ENCODE data around the gene CD300LD.
"Not testable (repeated sequence)": the region's sequence is repeated elsewhere in the genome, so short reads cannot be mapped to it uniquely, and the experiment has no call there.

Gene CD300LD

GRCh38 chr17:74573635-74574034, 18.4 kb downstream of the CD300LD start:
- DNase-seq (ENCODE audit: low read depth in 1 of 2, low spot score in 1 of 2): not testable (repeated sequence)

DNA sequence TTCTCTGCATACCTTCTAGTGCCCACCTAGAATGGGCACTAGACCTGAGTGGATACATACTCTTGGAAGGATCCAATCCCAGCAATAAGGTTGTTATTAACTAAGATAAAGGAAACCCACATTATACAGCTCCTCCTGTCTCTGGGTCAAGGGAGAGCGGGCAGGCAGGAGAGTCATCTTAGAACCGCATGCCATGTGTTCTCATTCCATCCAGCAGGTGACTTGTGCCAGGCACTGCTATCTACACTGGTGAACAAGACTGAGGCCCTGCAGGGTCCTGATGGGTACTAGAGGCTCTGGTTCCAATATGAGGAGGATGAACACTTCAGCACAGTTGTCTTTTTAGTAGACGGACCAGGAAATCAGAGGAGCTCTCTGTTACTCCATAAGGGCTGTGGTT, 18.9 kb downstream of the CD300LD start:
- no peak for DNase-seq (ENCODE audit: low read depth in 1 of 2, low spot score in 1 of 2)

DNA sequence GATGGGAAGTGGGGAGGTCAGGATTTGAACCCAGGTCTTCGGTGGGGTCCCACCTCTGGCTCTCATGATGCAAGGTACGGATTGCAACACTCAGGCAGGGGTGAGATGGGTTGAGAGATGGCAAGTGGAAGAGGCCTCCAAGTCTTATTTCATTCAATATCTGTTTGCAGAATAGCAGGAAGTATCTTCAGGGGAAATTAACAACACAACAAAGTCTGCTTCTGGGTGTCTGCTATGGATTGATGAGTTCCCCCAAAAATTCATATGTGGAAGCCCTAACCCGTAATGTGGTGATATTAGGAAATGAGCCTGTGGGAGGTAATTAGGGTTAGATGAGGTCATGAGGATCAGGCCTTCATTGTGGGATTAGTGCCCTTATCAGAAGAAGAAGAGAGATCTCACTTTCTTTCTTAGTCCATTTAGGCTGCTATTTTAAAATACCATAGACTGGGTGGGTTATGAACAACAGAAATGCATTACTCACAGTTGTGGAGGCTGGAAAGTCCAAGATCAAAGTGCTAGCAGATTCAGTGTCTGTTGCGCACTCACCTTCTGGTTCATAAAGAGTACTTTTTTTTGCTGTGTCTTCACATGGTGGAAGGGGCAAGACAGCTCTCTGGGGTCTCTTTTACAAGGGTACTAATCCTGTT, 20.3 kb downstream of the CD300LD start:
- no peak for DNase-seq (ENCODE audit: low read depth in 1 of 2, low spot score in 1 of 2)

DNA sequence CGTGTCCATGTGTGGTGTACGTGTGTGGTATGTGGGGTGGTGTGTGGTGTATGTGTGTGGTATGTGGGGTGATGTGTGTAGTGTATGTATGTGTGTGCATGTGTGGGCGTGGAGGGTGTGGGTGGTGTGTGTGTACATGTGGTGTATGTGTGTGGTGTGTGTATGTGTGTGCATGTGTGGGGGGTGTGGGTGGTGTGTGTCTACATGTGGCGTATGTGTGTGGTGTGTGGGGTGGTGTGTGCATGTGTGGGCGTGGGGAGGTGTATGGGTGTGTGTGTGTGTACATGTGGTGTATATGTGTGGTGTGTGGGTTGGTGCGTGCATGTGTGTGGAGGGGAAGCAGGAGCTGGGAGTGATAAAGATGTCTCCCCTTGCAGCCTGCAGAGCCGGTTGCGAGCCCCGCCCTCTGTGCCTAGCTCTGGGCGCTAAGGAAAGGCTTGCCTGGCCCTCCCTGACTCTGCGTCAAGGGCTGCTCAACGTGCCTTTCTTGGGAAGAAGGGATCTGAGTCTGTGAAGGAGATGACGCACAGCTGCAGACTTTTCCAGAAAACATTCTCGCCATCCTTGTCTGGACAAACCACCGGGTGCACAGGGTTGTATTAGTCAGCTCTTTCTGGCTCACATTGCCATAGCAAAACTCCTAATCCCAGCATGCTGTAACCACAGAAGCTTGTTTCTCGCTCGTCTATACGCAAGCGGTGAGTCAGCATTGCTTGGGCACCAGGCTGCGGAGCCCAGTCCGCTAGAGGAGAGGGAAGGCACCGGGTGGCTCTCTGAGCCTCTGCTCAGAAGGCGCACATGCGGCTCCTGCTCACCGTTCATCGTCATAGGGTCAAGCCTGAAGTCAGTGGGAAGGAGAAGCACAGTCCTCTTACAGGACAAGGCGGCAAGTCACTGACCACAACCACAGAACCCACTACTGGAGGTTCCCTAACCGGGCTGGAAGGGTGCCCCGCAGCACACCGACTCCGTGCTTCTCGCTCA, 22.8 kb downstream of the CD300LD start:
- DNase-seq (ENCODE audit: low read depth in 1 of 2, low spot score in 1 of 2): peak in 1 of 2 donors; percentile 8

DNA sequence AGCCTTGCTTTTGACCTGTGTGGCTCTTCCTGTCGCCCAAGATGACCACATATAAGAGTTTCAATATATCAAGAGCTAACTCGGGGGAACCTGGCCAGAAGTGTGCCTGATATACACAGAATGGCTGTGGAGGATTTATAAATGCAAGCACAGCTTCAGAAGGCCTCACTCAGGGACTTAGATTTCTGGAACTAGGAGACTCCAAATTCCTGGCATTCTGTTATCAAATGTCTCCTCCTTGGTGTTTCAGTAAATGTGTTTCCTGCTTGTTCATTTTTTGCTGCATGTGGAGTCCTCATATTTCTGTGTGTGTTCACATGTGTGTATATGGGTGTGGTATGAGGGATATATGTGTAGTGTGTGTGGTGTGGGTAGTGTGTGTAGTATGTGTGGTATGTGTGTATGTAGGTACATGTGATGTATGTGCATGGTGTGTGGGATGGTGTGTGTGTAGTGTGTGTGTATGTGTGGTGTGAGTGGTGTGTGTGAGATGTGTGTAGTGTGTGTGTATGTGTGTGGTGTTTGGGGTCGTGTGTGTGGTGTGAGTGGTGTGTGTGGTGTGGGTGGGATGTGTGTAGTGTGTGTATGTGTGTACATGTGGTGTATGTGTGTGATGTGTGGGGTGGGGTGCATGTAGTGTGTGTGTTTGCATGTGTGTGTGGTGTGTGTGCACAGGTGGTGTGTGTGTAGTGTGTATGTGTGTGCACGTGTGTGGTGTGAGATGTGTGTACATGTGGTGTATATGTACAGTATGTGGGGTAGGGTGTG, 23.8 kb downstream of the CD300LD start:
- no peak for DNase-seq (ENCODE audit: low read depth in 1 of 2, low spot score in 1 of 2)

DNA sequence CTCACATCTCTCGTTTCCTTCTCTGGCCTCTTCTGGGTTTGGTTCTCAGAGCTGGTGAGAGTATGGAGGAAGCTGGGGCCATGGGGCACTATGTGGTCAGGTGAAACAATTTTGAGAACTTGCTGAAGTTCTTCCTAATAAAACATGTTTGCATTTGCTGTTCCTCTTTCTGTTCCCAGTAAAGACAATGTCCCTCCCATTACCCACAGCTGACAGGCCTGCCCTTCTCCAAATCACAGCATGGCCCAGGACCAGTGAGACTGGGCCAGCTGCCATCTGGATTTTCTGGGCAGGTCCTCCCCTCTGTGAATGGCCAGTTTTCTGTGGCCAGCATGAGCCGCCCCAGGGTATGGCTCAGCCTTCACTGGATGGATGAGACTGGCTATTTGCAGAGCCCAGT, 24.7 kb downstream of the CD300LD start, which contains the start of gene CD300H:
Gene CD300H (minus strand): TSS at position 113 of the 400 bp plus-strand sequence.
- DNase-seq (ENCODE audit: low read depth in 1 of 2, low spot score in 1 of 2): no peak

DNA sequence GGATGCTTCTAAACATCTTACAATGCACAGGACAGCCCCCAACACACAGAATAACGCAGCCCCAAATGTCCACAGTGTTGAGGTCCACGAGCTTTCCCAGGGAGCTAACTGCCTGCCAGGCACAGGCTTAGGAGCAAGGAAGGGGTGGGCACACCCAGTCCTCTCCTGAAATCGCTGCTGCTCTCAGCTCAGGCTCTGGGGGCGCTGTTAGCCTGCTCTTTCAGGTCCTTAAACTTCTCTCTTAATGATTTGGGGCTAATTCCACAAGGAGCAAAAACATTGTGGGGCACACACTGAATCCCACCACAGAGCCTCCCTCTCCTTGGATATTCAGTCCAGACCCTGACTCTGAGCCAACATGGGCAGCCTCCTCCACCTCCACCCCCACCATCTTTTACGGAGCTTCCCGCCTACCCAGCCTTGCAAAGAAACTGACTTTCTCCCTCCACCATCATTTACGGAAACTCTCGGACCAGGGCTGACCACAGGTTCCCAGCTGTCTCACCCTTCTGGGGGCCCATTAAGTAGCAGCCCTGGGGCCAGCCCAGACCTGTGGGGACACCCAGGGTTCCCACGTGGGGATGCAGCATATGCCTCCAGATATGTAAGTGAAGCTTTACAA, 25.8 kb downstream of the CD300LD start:
- DNase-seq (ENCODE audit: low read depth in 1 of 2, low spot score in 1 of 2): no peak

DNA sequence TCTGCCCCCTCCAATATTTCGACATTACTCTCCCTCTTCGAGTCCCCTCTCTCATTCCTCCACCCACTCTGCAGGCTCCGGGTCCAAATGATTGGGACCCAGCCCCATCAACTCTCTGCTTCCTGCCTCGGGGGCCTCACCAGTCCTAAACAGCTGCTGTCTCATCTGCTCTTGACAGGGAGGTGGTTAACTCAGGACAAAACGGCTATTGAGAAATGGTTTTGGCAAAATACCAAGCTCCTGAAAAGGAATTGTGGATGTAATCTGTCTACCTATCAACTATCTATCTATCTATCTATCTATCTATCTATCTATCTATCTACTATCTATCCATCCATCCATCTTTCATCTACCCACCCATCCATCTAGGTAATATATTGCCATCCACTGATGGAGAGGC, 27.0 kb downstream of the CD300LD start:
- no peak for DNase-seq (ENCODE audit: low read depth in 1 of 2, low spot score in 1 of 2)

- DNase-seq (ENCODE audit: low read depth in 1 of 2, low spot score in 1 of 2): no peak
Observed at GRCh38 chr17:74563358-74563757, 28.7 kb downstream of the CD300LD start.

DNA sequence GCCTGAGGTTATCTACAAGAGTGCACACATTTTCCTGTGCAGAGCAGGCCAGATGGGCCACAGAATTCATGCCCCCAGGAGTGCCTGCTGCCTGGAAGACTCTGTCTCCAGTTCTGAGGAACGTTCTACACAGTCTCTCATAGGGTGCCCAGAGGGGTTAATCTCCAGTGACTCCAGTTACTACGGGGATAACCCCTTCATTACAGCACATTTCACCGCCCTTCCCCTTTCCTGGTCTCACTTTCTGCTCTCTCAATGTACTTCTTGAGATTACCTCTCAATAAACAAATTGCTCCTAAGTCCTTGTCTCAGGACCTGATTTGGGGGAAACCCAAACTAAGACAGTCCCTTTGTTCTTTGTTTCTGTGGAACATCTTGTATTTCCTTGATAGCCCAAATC, 30.5 kb downstream of the CD300LD start:
- no peak for DNase-seq (ENCODE audit: low read depth in 1 of 2, low spot score in 1 of 2)

GRCh38 chr17:74558882-74559519, 33.1 kb downstream of the CD300LD start:
- no peak for DNase-seq (ENCODE audit: low read depth in 1 of 2, low spot score in 1 of 2)

- DNase-seq (ENCODE audit: low read depth in 1 of 2, low spot score in 1 of 2): not testable (repeated sequence)
Observed at GRCh38 chr17:74558402-74558801, 33.7 kb downstream of the CD300LD start.

- no peak for DNase-seq (ENCODE audit: low read depth in 1 of 2, low spot score in 1 of 2)
Observed at GRCh38 chr17:74555427-74555940, 36.6 kb downstream of the CD300LD start.

GRCh38 chr17:74554909-74555308, 37.2 kb downstream of the CD300LD start:
- DNase-seq (ENCODE audit: low read depth in 1 of 2, low spot score in 1 of 2): no peak

GRCh38 chr17:74552037-74552436, 40.0 kb downstream of the CD300LD start:
- no peak for DNase-seq (ENCODE audit: low read depth in 1 of 2, low spot score in 1 of 2)

DNA sequence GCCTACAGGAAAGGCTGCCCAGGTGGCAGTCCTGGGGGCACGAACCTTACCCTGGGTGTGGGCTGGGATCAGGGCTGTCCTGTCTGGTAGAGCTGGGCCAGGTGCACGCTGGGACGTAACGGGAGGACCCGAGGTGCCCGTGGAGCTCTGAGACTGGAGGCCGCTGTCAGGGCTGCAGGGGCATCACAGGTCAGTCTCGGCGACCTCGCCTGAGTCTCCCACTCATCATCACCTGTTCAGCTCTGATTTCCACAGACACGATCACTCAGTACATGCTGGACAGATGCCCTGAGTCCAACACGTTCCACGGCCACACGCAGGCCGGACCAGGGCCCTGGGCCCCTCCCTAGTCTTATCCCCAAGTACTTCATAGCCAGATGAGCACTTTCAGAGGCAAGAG, 41.5 kb downstream of the CD300LD start:
- no peak for DNase-seq (ENCODE audit: low read depth in 1 of 2, low spot score in 1 of 2)

GRCh38 chr17:74549343-74549742, 42.7 kb downstream of the CD300LD start:
- DNase-seq (ENCODE audit: low read depth in 1 of 2, low spot score in 1 of 2): no peak

- no peak for DNase-seq (ENCODE audit: low read depth in 1 of 2, low spot score in 1 of 2)
Observed at GRCh38 chr17:74547736-74548135, 44.3 kb downstream of the CD300LD start.

GRCh38 chr17:74547264-74547663, 44.8 kb downstream of the CD300LD start:
- no peak for DNase-seq (ENCODE audit: low read depth in 1 of 2, low spot score in 1 of 2)

DNA sequence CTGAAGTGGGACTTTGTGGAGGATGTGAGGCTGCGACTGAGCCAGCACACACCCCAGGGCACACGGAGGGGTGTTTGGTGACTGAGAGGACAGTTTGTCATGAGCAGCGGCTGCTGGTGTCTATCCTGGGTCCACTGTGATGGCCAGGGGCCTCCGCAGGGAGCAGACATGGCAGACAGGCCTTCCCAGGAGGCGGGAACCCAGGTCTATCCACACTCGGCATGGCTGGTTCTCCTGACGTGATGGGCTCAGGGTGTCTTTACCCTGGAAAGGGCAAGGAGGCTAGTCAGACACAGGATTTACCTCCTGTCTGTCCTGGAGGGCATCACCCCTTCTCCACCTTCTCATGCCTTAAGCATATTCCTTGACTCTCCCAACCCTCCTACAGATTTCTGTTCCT, 45.5 kb downstream of the CD300LD start:
- DNase-seq (ENCODE audit: low read depth in 1 of 2, low spot score in 1 of 2): no peak

Measured in activated CD4-positive, alpha-beta T cell treated with anti-CD3 and anti-CD28 coated beads, Interleukin-2, amount 50 U/mL, for 24 hours (primary cell).